HG02642 (cell line): Measurements from ENCODE around the gene GAPVD1.
"Not testable (repeated sequence)": the region's sequence is repeated elsewhere in the genome, so short reads cannot be mapped to it uniquely, and the experiment has no call there.

Experiments used
- ATAC-seq: cut with Tn5 transposase; IDR thresholded peaks from one replicate; pipeline ENCODE4 v1.9.1; 2021; ENCODE audit warnings: mild to moderate bottlenecking; ENCODE audit not compliant: unreplicated experiment, poor library complexity

The GAPVD1 gene

GRCh38 chr9:125254231-125254630 is 7.4 kb upstream of the GAPVD1 start:
- no peak for ATAC-seq

DNA sequence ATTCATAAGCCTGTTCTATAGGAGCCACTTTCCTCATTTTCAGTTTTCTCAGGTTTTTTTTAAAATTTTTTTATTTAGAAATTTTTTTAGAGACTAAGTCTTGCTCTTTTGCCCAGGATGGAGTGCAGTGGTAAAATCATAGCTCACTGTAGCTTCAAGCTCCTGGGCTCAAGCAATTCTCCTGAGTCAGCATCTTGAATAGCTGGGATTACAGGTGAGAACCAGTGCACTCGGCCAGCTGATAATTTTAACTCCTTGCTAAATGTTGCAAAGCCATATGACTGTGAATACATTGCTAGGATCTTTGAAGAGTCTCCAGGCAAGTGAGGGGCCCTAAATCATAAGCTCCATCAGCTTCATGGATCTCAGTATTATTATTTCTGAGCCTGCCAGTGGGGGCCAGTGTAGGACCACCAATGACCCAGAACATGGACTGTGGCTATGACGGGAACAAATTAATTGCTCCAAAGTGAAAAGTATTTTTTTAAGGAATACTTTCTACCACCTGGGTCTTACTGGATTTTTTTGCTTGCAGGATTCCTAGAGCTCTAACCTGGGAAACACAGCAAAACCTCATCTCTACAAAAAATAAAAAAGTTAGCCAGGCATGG is 5.7 kb upstream of the GAPVD1 start:
- no peak for ATAC-seq

GRCh38 chr9:125258160-125258785 is 3.4 kb upstream of the GAPVD1 start:
- no peak for ATAC-seq

- ATAC-seq, result no peak
These were observed 2.6 kb upstream of the GAPVD1 start for GRCh38 chr9:125258832-125259534.

- no peak for ATAC-seq
These were observed 1.1 kb upstream of the GAPVD1 start for GRCh38 chr9:125260561-125260960.

- no peak for ATAC-seq
These were observed 817 bp downstream of the GAPVD1 start for GRCh38 chr9:125262294-125262991.

GRCh38 chr9:125264068-125264467 is 2.4 kb downstream of the GAPVD1 start:
- ATAC-seq, result not testable (repeated sequence)

DNA sequence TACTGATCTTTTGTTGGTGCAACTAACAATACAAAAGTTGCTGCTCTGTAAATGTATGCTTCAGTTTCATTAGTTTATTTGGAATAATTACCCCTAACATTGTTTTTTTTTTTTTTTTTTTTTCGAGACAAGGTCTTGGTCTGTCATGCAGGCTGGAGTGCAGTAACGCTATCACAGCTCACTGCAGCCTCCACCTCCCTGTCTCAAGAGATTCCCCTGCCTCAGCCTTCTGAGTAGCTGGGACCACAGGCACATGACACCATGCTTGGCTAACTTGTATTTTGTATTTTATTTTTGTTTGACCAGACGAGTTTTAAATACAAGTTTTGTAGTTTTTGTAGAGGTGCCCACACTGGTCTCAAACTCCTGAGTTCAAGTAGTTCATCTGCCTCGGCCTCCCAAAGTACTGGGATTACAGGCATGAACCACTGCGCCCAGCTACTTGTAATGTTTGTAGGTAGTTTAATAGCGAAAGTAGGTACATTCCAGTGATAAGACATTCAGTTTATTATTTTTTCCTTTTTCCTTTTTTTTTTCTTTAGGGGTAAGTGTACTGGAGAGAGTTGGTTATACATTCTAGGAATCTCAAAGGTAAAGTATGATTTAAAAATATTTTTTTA is 6.9 kb downstream of the GAPVD1 start:
- no peak for ATAC-seq

DNA sequence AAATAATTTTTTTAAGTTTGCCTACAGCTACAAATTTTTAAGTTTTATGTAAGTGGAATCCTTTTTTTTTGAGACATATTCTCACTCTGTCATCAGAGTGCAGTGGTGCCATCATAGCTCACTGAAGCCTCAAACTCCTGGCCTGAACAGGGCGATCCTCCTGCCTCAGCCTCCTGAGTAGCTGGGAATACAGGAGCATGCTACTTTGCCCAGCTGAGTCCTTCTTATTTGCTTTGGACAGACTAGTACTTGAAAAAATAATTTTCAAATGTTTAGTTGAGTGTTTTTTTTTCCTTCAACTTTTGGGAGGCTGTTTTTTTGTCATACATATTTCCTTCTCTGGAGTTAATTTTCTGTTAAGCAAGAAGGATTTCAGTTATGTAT is 7.4 kb downstream of the GAPVD1 start:
- no peak for ATAC-seq

GRCh38 chr9:125271081-125271480 is 9.5 kb downstream of the GAPVD1 start:
- ATAC-seq, result no peak

DNA sequence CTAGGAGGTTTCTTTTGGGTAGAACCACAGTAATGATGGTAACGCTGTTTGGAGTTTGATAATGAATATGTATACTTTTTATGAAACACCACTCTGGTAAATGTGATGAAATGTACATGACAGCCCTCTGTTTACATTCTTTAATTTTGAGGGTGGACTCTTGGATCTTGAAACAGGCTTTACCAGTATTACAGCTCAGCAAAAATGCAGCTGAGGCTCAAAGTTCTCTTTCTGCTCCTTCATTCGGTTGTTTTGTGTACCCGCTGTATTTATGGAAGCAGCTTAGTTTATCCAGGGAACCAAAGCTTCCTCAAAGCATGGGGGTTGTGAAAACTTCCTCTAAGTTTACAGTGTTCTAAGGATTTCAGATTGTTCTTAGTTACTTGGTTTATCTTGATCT is 11.1 kb downstream of the GAPVD1 start:
- no peak for ATAC-seq

DNA sequence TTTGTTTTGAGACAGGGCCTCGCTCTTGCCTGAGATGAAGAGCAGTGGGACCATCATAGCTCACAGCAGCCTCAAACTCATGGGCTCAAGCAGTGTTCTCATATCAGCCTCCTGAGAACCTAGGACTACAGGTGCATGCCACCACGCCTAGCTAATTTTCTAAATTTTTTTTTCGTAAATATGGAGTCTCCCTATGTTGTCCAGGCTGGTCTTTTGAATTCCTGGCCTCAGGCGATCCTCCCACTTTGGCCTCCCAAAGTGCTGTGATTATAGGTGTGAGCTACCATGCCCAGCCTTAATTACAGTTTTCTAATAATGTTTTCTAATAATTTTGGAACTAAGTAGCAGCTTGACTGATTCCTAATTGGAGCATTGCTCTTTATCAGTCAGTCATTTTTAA is 15.1 kb downstream of the GAPVD1 start:
- no peak for ATAC-seq

- ATAC-seq, result no peak
These were observed 15.8 kb downstream of the GAPVD1 start for GRCh38 chr9:125277411-125277810.

- no peak for ATAC-seq
These were observed 19.3 kb downstream of the GAPVD1 start for GRCh38 chr9:125280945-125281344.

- ATAC-seq, result no peak
These were observed 23.2 kb downstream of the GAPVD1 start for GRCh38 chr9:125284855-125285254.

GRCh38 chr9:125286935-125287433 is 25.4 kb downstream of the GAPVD1 start:
- ATAC-seq, result not testable (repeated sequence)

DNA sequence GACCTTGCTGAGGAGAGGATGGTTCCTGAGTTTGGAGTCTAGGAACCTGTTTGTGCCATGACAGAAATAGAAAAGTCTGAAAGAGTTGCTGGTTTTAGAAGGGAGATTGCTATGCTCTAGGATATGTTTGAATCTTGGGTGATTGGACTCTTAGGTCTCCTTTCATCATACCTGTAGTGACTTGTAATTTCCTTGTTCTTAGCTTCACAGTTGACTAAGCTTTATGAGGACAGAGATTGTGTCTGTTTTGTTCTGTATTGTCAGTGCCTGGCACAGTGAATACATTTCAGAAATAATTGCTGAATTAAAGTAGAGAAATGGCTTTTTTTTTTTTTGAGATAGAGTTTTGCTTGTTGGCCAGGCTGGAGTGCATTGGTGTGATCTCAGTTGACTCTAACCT is 31.5 kb downstream of the GAPVD1 start:
- ATAC-seq, result no peak

DNA sequence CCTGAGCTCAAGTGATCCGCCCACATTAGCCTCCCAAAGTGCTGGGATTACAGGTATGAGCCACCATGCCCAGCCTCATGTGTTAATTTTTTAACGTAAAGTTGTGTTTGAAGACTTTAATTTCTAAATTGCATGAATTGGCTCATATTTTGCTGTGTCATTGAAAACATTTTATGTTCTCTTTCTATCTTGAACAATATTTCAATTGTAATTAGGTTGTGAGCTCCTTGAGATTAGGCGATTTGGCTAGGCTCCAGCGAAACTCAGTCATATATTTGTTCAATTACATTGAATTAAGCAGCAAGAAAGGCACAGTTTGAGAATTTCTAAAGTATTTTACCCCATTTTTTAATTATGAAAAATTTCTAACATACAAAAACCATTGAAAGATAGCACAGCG is 34.0 kb downstream of the GAPVD1 start:
- ATAC-seq, result no peak

- no peak for ATAC-seq
These were observed 35.3 kb downstream of the GAPVD1 start for GRCh38 chr9:125296843-125297372.

DNA sequence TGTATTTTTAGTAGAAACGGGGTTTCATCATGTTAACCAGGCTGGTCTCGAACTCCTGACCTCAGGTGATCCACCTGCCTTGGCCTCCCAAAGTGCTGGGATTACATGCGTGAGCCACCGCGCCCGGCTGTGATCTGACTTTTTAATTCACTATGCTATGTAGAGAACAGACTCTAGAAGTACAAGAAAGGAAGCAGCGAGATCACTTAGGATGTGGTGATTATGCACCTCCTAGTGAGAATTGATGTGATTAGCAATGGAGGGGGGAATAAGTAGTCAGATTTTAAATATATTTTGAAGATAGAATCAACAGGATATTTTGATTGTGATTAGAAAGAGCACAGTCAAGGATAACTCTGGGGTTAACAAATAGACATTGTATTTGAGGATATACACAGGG is 36.3 kb downstream of the GAPVD1 start:
- no peak for ATAC-seq
